ENCODE measurements around the gene SDK1. TPM values are rescaled to one million over a fixed set of nuclear protein-coding genes. Genes with fewer than 3 reads are reported as not detected.

SDK1 gene
- total RNA-seq, 4 donors from 2014 or later: 7.5 to 35.0 (median 10.2) TPM

DNA sequence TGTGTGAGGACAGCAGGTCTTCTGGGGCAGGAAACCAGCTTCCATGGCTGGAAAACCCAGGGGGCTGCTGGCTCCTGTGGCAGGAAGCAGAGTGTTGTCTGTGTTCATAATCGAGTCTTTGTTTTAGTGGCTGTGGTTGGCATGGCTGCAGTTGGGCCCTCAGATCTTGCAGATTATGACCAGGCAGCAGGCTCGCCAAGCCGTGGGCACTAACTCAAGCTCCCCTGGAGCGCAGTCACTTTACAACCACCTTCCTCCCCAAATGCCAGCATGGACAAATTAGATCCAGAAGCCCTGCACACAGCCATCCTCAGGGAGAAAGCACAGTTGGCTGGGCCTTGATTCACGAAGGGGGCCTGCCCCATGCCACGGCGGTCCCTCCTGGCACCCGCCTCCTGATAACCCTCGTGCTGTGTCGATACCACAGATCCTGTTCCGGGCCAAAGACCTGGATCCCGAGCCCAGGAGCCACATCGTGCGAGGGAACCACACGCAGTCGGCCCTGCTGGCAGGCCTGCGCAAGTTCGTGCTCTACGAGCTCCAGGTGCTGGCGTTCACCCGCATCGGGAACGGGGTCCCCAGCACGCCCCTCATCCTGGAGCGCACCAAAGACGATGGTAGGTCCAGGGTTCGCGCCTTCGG lies 828.5 kb downstream of the SDK1 start:
- no peak for TF ChIP-seq CTCF (IDR thresholded peaks at IDR 0.05; ENCODE audit: low read depth)

DNA sequence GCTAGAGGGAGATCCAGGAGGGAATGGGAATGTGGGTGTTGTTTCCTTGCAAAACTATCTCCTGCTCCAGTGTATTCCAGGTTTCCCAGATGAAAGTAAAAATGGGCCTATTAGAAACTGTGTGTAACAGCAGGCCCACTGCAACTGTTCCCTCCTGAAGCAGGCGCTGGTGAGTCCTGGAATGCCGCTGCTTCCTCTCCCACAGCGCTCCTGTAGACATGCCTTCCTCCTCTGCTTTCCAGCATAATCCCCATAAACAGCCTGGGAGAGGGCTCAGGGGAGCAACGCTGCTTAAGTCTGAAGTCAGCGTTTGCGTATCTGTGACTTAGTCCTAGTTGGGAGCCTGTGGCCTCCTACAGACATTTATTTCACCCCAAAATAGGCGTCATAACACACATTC lies 830.0 kb downstream of the SDK1 start:
- no peak for TF ChIP-seq CTCF (IDR thresholded peaks at IDR 0.05; ENCODE audit: low read depth)

DNA sequence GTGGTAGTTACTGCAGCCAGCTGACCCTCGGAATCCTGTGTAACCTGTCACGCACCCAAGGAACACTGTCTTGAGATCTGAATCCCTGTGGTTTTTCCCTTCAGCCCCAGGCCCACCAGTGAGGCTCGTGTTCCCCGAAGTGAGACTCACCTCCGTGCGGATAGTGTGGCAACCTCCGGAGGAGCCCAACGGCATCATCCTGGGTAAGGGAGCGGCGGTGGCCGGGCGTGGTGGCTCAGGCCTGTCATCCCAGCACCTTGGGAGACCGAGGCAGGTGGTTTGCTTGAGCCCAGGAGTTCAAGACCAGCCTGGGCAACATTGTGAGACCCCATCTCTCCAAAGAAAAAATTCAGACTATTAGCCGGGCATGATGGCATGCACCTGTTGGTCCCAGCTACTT lies 831.2 kb downstream of the SDK1 start:
- no peak for TF ChIP-seq CTCF (IDR thresholded peaks at IDR 0.05; ENCODE audit: low read depth)

DNA sequence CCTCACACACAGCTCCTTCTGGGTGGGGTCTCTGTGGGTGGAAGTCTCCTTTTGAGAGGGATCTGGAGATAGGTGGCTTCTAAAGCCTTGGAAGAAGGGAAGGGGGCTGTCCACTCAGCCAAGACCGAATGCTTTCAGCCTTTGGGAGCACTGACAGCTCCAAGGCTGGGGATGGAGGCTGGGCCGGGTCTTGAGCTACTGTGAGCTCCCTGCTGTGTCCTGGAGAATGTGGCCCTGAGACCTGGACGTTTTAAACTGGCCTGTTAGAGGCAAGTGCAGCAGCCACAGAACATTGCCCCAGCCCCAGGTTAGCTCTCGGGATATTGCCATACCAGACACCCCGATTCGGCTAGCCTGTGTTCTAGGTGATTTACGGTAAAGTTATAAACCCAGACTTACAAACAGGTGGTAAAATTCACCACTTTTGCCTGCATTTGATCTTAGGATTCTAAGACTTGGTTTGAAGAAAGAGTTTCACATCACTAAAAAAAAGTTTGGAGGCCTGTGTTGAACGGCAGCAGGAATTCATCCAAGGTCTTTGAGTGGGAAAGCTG lies 832.5 kb downstream of the SDK1 start:
- TF ChIP-seq CTCF (IDR thresholded peaks at IDR 0.05; ENCODE audit: low read depth): no peak

- no peak for TF ChIP-seq CTCF (IDR thresholded peaks at IDR 0.05; ENCODE audit: low read depth)
Measured at GRCh38 chr7:4134204-4134603, 833.2 kb downstream of the SDK1 start.

DNA sequence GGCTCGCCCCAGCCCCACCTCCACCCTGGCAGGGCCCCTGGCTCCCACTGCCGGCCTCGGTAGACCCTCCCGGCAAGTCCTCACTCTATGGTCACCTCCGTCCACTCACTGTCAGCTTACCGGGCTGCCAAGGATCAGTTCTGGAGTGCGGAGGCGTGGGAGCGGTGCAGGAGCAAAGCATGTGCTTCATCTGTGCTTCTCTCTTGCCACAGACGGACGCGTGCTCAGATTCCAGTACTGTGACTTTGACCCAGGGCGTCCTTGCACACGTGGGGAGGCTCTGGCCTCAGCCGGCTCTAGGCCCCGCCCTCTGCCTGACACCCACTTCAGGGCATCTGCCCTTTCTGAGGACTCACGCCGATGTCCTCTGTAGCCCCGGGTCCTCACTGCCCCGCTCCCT lies 833.6 kb downstream of the SDK1 start:
- TF ChIP-seq CTCF (IDR thresholded peaks at IDR 0.05; ENCODE audit: low read depth): no peak

DNA sequence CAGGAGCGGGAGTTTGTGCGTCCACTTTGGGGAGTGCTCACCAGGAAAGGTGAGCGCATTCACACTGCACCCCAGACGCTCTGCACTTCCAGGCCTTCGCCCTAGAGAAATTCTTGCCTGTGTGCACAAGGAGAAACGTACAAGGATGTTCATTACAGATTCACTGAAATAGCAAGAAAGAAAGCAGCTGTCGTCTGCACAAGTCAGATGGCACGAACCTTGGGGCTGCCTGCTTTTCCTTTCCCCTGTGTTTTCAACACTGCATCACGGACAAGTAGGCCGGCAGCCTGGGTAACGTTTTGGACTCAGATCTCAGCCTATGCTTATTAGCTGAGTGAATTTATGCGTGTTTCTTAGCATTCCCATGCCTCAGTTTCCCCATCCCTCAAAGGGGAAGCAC lies 834.2 kb downstream of the SDK1 start:
- TF ChIP-seq CTCF (IDR thresholded peaks at IDR 0.05; ENCODE audit: low read depth): no peak
